SJSA1 (cell line): Measurements from ENCODE around the gene MGAT5. TPM values are rescaled to one million over a fixed set of nuclear protein-coding genes. Genes with fewer than 3 reads are reported as not detected.
A peak's percentile ranks its signal among the peaks of the same experiment; 100 is the strongest.

Source experiments
- DNase-seq, 2 experiments: peaks; one replicate each; pipeline ENCODE4 v3.0.0-alpha.2; 2015 to 2020; ENCODE audit warnings: low spot score in 2 of 2, low read depth in 1 of 2
- H3K27ac ChIP-seq: fragments of 250-450 bp; sonication (Bioruptor Pico); 2 replicates; pipeline ENCODE4 v1.5.1; 2020; ENCODE audit warnings: mild to moderate bottlenecking, moderate library complexity
- H3K27me3 ChIP-seq: fragments of 250-450 bp; sonication (Bioruptor Pico); replicated peaks from 2 replicates; pipeline ENCODE4 v1.5.1; 2020; ENCODE audit warnings: mild to moderate bottlenecking, moderate library complexity
- H3K36me3 ChIP-seq: fragments of 250-450 bp; sonication (Bioruptor Pico); 2 replicates; pipeline ENCODE4 v1.5.1; 2020; ENCODE audit warnings: mild to moderate bottlenecking
- H3K4me1 ChIP-seq: fragments of 250-450 bp; sonication (Bioruptor Pico); replicated peaks from 2 replicates; pipeline ENCODE4 v1.6.1; 2021; ENCODE audit warnings: mild to moderate bottlenecking
- H3K4me3 ChIP-seq: fragments of 250-450 bp; sonication (Bioruptor Pico); 2 replicates; pipeline ENCODE4 v1.5.1; 2020; ENCODE audit warnings: mild to moderate bottlenecking
- H3K9me3 ChIP-seq: fragments of 250-450 bp; sonication (Bioruptor Pico); replicated peaks from 2 replicates; pipeline ENCODE4 v1.5.1; 2020; ENCODE audit warnings: mild to moderate bottlenecking
- total RNA-seq: library from RNA; depleted of rRNA; stranded (reverse); fragments of >200 nt; shearing (Covaris generic); gene quantifications from 2 replicates; pipeline ENCODE4 v1.2.3, GENCODE V29; 2014

The MGAT5 gene
- total RNA-seq, 1 experiment from 2014 or later = 30.4 TPM

DNA sequence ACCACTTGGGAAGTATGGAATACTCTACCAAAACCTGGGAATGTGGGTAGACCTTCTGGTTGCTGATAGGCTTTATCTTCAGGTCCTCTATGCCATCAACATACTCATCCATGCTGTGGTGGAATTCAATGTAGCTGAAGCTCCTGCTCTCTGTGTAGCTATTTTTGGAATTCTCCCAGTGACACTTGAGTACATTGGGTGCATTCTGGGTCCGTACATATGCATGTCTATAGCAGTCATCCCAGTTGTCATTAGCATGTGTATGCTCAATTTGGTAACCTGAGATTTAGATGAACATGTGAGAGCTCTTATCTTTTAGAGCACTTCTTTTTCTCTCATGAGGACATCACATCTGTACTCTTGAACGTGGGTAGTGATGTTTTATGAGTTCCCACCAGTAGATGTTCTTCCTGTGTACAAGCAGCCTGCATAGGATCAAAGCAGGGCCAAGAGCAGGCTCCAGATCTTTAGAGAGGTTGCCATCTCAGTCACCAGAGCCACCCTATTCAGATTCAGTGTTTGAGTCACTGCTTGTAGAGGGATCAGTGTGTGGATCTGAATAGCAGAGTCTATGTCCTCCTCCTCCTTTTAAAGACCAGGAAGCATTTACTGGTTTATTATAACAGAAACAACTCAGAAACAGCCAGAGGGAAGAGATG, 65.9 kb downstream of the MGAT5 start:
- Histone ChIP-seq H3K27ac (no peak overlapping the region), H3K9me3 (no peaks in the 10 kb centered on the region), H3K36me3 (no peaks in the 10 kb centered on the region), H3K27me3 (no peaks in the 10 kb centered on the region), H3K4me1 (no peaks in the 10 kb centered on the region), H3K4me3 (no peak overlapping the region)
- DNase-seq = no peak

DNA sequence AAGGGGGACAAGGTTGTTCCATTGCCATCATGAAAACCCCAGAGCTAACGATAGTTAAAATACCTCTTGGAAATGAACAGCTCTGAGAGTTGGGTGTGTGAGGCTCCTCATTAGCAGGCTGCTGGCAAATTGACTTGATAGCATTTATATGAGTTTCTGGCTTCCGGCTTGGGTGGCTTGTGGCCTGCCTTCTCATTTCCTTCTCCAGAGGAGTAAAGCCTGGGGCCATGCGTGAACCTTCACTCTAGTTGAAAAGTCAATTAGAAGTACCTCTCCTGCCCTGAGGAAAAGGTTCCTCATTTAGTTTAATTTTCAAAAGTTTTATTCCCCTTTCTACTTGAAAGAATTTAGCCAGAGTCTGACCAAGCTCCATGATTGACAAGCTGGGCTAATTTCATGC, 67.1 kb downstream of the MGAT5 start:
- Histone ChIP-seq H3K36me3 (no peaks in the 10 kb centered on the region), H3K4me1 (no peaks in the 10 kb centered on the region), H3K27me3 (no peaks in the 10 kb centered on the region), H3K9me3 (no peaks in the 10 kb centered on the region), H3K4me3 (no peak overlapping the region), H3K27ac (no peak overlapping the region)
- DNase-seq = no peak

DNA sequence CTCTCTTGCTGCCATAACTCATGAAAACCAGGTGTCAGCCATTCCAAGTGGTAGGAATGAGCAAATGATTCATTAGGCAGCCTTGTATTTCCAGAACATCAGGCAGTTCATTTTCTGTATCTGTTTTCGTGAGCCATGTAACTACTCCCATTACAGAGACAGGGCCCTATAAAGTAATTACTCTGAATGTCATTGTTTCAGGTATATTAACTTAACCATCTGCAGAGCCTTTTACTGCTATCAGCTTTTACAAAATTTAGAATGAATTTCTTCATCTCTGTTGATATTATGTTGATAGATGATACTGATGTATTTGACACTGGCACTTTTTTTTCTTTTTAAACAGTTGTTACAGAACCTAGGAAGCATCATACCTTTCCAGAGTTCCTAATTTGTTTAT, 69.9 kb downstream of the MGAT5 start:
- H3K27ac ChIP-seq = no peak overlapping the region
- H3K4me1 ChIP-seq = no peaks in the 10 kb centered on the region
- H3K27me3 ChIP-seq = no peaks in the 10 kb centered on the region
- no peaks in the 10 kb centered on the region for H3K9me3 ChIP-seq
- no peak overlapping the region for H3K4me3 ChIP-seq
- H3K36me3 ChIP-seq = no peaks in the 10 kb centered on the region
- DNase-seq = no peak

DNA sequence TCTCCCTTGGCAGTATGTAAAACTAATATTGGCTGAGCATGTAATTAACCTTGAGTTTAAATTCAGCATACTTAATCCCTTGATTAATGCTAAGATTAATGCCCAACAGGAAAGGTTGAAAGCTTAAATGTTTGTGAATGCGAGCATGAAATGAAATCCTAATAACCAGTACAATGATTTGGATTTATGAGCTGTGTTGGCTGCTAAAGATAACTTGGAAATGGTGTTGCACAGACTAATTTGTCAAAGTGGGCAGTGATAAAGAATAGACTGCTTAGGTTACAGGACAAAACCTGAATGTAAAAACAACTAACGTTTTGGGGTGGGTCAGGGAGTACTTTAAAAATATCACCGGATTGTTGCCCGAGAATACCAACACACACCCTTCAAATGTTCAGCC, 70.6 kb downstream of the MGAT5 start:
- no peak overlapping the region for H3K4me3 ChIP-seq
- H3K27me3 ChIP-seq = no peaks in the 10 kb centered on the region
- H3K27ac ChIP-seq = no peak overlapping the region
- no peak for DNase-seq
- H3K9me3 ChIP-seq = no peaks in the 10 kb centered on the region
- no peaks in the 10 kb centered on the region for H3K4me1 ChIP-seq
- no peaks in the 10 kb centered on the region for H3K36me3 ChIP-seq

DNA sequence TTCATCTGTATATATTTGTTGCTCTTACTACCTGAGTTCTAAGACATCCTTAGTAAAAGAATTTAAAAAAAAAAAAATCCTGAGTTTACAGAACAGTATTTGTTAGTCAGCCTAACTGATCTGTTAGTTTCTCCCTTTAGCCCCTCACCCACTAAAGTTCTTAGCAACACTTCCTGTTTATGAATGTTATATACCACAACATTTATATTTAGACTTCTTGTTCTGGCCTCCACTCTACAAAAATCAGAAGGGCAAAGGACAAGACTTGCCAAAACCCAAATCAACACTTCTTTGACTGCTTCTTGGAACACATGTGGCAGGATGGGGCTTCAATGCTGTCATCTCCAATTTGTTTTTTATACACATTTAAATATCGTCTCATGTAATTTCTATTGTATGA, 71.1 kb downstream of the MGAT5 start:
- no peaks in the 10 kb centered on the region for H3K36me3 ChIP-seq
- H3K27ac ChIP-seq = no peak overlapping the region
- no peaks in the 10 kb centered on the region for H3K4me1 ChIP-seq
- no peaks in the 10 kb centered on the region for H3K9me3 ChIP-seq
- no peak overlapping the region for H3K4me3 ChIP-seq
- no peak for DNase-seq
- no peaks in the 10 kb centered on the region for H3K27me3 ChIP-seq

DNA sequence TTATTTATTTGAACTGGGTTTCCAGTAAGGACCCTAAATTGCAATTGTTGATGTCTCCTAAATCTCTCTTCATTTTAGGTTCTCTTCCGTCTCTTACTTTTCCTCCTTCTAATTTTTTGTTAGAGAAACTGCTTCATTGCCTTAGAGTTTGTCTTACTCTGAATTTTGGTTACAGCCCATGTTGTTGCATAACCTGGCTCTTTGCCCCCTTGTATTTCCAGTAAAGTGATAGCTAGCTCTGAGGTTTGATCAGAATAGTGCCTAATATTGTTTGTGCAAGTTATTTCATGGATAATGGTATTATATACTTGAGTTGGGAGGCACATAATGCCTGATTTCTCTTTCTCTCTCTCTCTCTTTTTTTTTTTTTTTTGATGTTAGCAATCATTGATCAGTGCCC, 71.8 kb downstream of the MGAT5 start:
- Histone ChIP-seq H3K27ac (no peak overlapping the region), H3K4me1 (no peaks in the 10 kb centered on the region), H3K27me3 (no peaks in the 10 kb centered on the region), H3K4me3 (no peak overlapping the region), H3K36me3 (no peaks in the 10 kb centered on the region), H3K9me3 (no peaks in the 10 kb centered on the region)
- DNase-seq = no peak

DNA sequence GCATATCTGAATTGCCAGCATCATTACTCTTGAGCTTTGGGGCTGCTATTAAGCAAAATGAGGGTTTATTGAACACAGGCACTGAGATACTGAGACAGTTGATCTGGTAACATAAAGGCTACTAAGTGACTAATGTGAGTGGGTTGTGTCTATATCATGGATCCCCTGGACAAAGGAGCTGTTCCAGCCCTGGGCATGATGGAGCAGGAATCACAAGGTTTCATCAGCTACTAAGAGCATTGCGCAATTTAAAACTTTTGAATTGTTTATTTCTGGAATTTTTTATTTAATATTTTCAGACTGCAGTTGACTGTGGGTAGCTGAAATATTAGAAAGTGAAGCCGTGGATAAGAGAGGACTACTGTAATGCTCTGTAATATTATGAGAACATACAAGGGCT, 73.5 kb downstream of the MGAT5 start:
- Histone ChIP-seq H3K36me3 (no peaks in the 10 kb centered on the region), H3K27ac (no peak overlapping the region)

DNA sequence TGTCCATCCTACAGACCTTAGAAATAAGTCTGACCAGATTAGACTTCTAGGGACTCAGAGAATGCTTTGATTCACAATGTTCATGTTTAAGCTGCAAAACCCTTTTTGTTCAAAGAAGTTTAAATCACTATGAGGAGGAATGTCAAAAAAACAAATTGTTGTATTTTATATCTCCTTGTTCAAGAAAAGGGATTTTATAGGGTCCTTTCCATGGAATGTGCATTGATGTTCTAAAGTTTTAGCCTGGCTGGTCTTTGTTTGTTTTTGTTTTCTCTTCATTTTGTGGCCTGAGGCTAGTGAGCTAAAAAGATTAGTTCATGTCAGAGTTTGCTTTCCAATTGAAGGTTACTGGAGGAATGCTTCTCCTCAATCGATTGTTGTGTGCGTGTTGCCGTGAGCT, 77.2 kb downstream of the MGAT5 start:
- Histone ChIP-seq H3K27me3 (no peaks in the 10 kb centered on the region), H3K36me3 (no peaks in the 10 kb centered on the region), H3K27ac (no peak overlapping the region), H3K4me3 (no peak overlapping the region), H3K4me1 (no peaks in the 10 kb centered on the region), H3K9me3 (no peaks in the 10 kb centered on the region)
- DNase-seq = peak in 1 of 2 experiments; percentile 10

More for the DNA sequence above, 73.5 kb downstream of the MGAT5 start:
- Histone ChIP-seq H3K4me1 (no peaks in the 10 kb centered on the region), H3K9me3 (no peaks in the 10 kb centered on the region), H3K27me3 (no peaks in the 10 kb centered on the region), H3K4me3 (no peak overlapping the region)
- no peak for DNase-seq

DNA sequence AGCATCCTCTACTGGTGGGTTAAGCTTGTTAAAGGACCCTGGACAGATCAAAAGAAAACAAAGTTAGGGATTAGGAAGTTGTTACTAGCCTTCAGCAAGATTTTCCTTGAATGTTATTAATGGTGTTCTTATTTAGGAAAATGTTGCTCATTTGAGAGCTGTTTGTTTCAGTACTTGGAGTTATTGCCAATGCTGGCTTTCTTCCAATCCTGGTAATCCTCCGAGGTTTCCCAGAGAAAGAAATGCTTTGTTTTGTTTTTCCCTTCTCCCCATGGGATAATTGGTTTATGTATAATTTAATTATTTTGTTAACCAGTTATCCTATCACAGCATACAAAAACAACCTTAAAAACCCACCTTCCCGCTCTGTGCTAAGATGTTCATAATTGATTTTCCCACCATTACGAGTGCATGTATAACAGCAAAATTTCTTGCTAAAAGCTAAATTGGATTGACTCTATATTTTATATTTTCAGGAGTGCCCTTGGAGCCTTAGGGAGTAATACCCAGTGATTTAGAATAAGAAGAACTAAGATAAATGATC, 79.8 kb downstream of the MGAT5 start:
- no peaks in the 10 kb centered on the region for H3K36me3 ChIP-seq
- no peak overlapping the region for H3K27ac ChIP-seq
- no peaks in the 10 kb centered on the region for H3K9me3 ChIP-seq
- H3K4me3 ChIP-seq = no peak overlapping the region
- no peak for DNase-seq
- H3K4me1 ChIP-seq = no peaks in the 10 kb centered on the region
- no peaks in the 10 kb centered on the region for H3K27me3 ChIP-seq

DNA sequence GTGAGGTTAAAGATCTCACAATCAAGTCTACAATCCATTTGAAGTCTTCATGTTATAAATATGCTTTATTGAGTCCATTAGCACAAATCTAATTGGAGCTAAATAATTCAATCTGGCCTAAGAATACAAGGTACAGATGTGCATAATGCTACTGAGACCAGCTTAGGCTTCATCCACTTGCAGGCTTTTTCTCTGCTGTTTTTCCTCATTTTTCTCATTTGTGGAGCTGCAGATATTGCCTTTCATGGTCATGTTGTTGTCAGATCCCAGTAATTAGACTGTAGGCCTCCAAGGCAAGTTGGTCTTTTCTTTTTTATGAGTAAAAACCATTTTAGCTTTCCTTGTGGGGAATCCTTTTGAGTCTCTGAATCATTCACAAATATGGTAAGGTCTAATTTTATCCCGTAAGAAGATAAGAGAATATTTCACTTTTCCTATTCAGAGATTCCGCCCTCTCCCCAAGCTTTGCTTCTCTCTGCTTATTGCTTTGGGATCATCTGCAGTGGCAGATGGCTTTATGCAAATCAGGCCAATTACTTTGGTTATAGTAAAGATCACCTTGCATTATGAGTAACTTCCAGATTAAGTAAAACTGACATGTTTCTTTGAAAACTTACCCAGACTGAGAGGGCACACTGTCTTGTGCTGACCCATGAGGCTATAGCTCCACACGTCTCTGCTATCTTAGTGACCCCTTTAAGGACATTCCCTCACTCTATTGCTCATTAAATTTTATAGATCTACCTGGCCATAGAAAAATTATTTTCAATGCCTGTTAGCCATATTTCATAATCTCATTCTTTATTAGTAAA, 80.9 kb downstream of the MGAT5 start:
- Histone ChIP-seq H3K27ac (no peak overlapping the region), H3K4me1 (no peaks in the 10 kb centered on the region), H3K9me3 (no peaks in the 10 kb centered on the region), H3K27me3 (no peaks in the 10 kb centered on the region), H3K4me3 (no peak overlapping the region), H3K36me3 (no peaks in the 10 kb centered on the region)
- DNase-seq = no peak

DNA sequence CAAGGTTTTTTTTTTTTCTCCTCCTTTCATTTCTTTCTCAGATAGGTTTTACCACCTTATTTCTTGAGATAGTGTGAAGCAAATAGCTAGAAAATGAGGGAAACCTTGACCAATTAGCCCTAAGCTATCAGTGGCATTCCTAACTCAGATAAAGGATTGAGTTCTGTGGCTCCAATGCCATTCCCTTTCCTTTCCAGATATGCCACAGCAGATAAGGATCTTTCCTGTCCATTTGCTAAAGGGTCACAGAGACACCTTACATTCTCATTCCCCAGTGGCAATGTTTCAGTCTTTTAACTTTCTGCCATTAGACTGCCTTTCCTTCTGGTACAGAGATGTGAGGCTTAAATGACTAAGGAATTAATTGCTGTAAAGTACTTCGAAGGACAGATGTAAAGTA, 81.7 kb downstream of the MGAT5 start:
- H3K27me3 ChIP-seq = no peaks in the 10 kb centered on the region
- H3K27ac ChIP-seq = no peak overlapping the region
- H3K4me3 ChIP-seq = no peak overlapping the region
- H3K9me3 ChIP-seq = no peaks in the 10 kb centered on the region
- H3K4me1 ChIP-seq = no peaks in the 10 kb centered on the region
- H3K36me3 ChIP-seq = no peaks in the 10 kb centered on the region
- DNase-seq = no peak

DNA sequence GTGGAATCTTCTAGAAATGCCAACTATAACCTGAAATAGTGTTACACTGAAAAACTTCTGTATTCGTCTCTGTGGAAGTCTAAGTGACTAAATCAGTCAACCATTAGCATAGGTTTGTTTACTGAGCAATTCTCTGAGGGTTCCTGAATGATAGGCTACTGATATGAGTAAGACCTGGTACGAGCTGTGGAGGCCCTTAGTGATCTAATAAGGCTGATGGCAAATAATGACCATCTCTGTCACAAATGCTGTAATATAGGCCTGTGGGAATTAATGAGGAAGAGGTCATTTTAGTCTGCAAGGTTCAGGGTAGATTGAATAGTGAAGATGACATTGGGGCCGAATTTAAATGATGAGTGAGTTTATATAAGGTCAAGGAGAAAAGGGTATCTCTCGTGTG, 82.5 kb downstream of the MGAT5 start:
- no peak overlapping the region for H3K27ac ChIP-seq
- H3K4me1 ChIP-seq = no peaks in the 10 kb centered on the region
- no peaks in the 10 kb centered on the region for H3K27me3 ChIP-seq
- H3K4me3 ChIP-seq = no peak overlapping the region
- DNase-seq = no peak
- no peaks in the 10 kb centered on the region for H3K9me3 ChIP-seq
- no peaks in the 10 kb centered on the region for H3K36me3 ChIP-seq

DNA sequence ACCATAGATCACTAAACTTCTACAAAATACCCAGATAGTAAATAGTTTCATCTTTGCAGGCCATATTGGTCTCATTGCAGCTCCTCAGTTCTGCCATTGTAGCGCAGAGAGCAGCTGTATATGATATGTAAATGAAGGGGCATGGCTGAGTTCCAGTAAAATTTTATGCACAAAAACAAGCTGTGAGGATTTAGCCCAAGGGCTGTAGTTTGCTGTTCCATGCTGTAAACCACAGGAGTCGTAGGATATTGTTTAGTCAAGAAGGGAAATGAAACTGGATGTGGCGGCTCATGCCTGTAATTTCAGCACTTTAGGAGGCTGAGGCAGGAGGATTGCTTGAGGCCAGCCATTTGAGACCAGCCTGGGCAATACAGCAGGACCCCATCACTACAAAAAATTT, 83.0 kb downstream of the MGAT5 start:
- Histone ChIP-seq H3K27ac (no peak overlapping the region), H3K27me3 (no peaks in the 10 kb centered on the region), H3K9me3 (no peaks in the 10 kb centered on the region), H3K36me3 (no peaks in the 10 kb centered on the region), H3K4me3 (no peak overlapping the region), H3K4me1 (no peaks in the 10 kb centered on the region)
- no peak for DNase-seq

DNA sequence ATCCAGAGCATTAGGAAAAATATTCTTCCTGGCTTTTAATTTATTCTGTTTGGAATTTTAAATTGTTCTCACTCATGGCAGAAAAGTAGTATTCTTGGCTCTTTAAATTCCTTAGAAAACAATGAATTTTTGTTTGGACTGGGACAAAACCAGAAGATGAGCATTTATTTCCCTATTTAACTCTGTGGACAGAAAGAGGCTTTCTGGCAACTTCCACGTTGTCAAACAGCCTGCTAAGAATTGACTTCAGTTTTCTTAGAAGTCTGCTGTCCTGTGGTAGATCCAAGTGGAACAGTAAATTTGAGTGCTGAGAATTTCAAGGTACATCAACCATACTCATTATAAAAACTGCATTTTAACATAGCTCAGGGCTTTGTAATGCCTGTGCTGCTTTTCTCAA, 83.8 kb downstream of the MGAT5 start:
- H3K36me3 ChIP-seq = no peaks in the 10 kb centered on the region
- no peak overlapping the region for H3K4me3 ChIP-seq
- DNase-seq = no peak
- no peak overlapping the region for H3K27ac ChIP-seq
- no peaks in the 10 kb centered on the region for H3K4me1 ChIP-seq
- no peaks in the 10 kb centered on the region for H3K9me3 ChIP-seq
- H3K27me3 ChIP-seq = no peaks in the 10 kb centered on the region
